Upper lobe of left lung (tissue), 6 donors: ENCODE data around the gene PPP6R1. TPM values are rescaled to one million over a fixed set of nuclear protein-coding genes. Genes with fewer than 3 reads are reported as not detected.
"Not testable (repeated sequence)": the region's sequence is repeated elsewhere in the genome, so short reads cannot be mapped to it uniquely, and the experiment has no call there.

Experiments
- ATAC-seq, 2 donors: fragments of 200-7000 bp; cut with Tn5 transposase; one replicate each; pipeline ENCODE4 v1.9.1; 2022; ENCODE audit warnings: mild to moderate bottlenecking in 2 of 2, moderate library complexity in 2 of 2; ENCODE audit not compliant: low FRiP score in 2 of 2
- DNase-seq, 2 donors: peaks; one replicate each; pipeline ENCODE4 v3.0.0-alpha.2; 2019 to 2020
- H3K27ac ChIP-seq, 4 donors: fragments of 200-600 bp; sonication (generic); one replicate each; pipeline ENCODE4 v1.5.1; 2016 to 2019
- H3K27me3 ChIP-seq, 4 donors: fragments of 200-600 bp; sonication (generic); one replicate each; pipeline ENCODE4 v1.5.1; 2017 to 2019
- H3K36me3 ChIP-seq, 4 donors: fragments of 200-600 bp; sonication (generic); one replicate each; pipeline ENCODE4 v1.5.1; 2016 to 2019
- H3K4me1 ChIP-seq, 4 donors: fragments of 200-600 bp; sonication (generic); one replicate each; pipeline ENCODE4 v1.5.1; 2018 to 2019
- H3K4me3 ChIP-seq, 4 donors: fragments of 200-600 bp; sonication (generic); one replicate each; pipeline ENCODE4 v1.5.1; 2017 to 2019; ENCODE audit warnings: mild to moderate bottlenecking in 2 of 4, moderate library complexity in 1 of 4
- H3K9me3 ChIP-seq, 4 donors: fragments of 200-600 bp; sonication (generic); one replicate each; pipeline ENCODE4 v1.5.1; 2018 to 2019
- EP300 ChIP-seq, 4 donors: sonication (generic); formaldehyde crosslinking; IDR thresholded peaks; one replicate each; pipeline ENCODE4 v1.5.1; 2017; ENCODE audit warnings: antibody characterized with exemption in 4 of 4, control low read depth in 2 of 4
- POLR2A ChIP-seq, 4 donors: fragments of 450-650 bp; IDR thresholded peaks; one replicate each; pipeline ENCODE4 v1.5.1; 2016 to 2017; ENCODE audit warnings: antibody characterized with exemption in 4 of 4, mild to moderate bottlenecking in 2 of 4
- POLR2AphosphoS5 ChIP-seq, 2 donors: sonication (generic); formaldehyde crosslinking; IDR thresholded peaks; one replicate each; pipeline ENCODE4 v1.5.1; 2017; ENCODE audit warnings: antibody characterized with exemption in 2 of 2
- WGBS, 2 donors: methylation state at CpG; one replicate each; pipeline ENCODE4 v1.1.5; 2017 to 2018; 5-methylcytosine and 5-hydroxymethylcytosine counted together
- total RNA-seq, 6 donors: library from RNA; depleted of rRNA in 4 of 6; stranded (reverse); fragments of >200 nt in 4 of 6; gene quantifications; one replicate each; pipeline versions ENCODE4 v1.1.0 to v1.2.1, GENCODE V29; 2016 to 2021
- TF ChIP-seq, protein P1 (sequence below), 6 experiments: fragments of 450-650 bp in 4 of 6; fragments of 200-600 bp in 2 of 6; sonication (generic) in 2 of 6; IDR thresholded peaks; one replicate each; pipeline ENCODE4 v1.5.1; 2016 to 2019; ENCODE audit warnings: antibody characterized with exemption in 6 of 6
- donor health status: DM: no; HTN: no; CAD: no; lungs with moderate emphysema.
- donor health status: DM: no; HTN: yes; CAD: no; lungs with severe emphysema.

Gene PPP6R1
- total RNA-seq, 6 donors from 2014 or later, result 49.0 to 104 (median 76.7) TPM

DNA sequence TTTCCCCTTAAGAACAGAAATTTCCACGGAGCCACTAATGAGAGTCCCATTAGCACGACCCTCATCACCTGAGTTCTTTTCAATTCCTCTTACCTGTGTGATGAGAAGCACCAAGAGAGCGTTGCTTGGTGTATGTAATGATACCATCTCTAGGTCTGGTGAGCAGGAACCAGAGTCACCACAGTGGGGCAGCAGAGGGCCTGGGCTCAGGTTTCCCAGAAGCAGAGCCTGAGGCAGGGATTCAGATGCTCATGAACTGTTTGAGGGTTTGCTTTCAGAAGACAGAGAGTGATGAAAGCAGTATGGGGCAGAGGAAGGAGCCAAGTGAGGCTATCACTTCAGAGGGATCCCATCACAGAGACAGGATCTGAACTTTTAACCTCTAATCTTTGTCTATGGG, 46.4 kb downstream of the PPP6R1 start:
- H3K36me3 ChIP-seq, result no peaks in the 10 kb centered on the region
- DNase-seq (peak in 1 of 2 donors; percentile 36), ATAC-seq (no peak)
- H3K9me3 ChIP-seq, result peaks cover 0 to 13% (median 5%) of the 10 kb centered on the region in 4 donors
- H3K27ac ChIP-seq, result no peak overlapping the region
- H3K27me3 ChIP-seq, result no peaks in the 10 kb centered on the region
- peaks cover 10 to 13% (median 12%) of the 10 kb centered on the region in 4 donors for H3K4me1 ChIP-seq
- H3K4me3 ChIP-seq, result no peak overlapping the region
- TF ChIP-seq EP300 (IDR thresholded peaks at IDR 0.05), result no peak
- TF ChIP-seq POLR2AphosphoS5 (IDR thresholded peaks at IDR 0.05), result no peak
- TF ChIP-seq, protein P1, sequence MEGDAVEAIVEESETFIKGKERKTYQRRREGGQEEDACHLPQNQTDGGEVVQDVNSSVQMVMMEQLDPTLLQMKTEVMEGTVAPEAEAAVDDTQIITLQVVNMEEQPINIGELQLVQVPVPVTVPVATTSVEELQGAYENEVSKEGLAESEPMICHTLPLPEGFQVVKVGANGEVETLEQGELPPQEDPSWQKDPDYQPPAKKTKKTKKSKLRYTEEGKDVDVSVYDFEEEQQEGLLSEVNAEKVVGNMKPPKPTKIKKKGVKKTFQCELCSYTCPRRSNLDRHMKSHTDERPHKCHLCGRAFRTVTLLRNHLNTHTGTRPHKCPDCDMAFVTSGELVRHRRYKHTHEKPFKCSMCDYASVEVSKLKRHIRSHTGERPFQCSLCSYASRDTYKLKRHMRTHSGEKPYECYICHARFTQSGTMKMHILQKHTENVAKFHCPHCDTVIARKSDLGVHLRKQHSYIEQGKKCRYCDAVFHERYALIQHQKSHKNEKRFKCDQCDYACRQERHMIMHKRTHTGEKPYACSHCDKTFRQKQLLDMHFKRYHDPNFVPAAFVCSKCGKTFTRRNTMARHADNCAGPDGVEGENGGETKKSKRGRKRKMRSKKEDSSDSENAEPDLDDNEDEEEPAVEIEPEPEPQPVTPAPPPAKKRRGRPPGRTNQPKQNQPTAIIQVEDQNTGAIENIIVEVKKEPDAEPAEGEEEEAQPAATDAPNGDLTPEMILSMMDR (IDR thresholded peaks at IDR 0.05), result peak in 2 of 6 experiments; percentile 14 to 16
- TF ChIP-seq POLR2A (IDR thresholded peaks at IDR 0.05), result no peak
- 84 to 87% methylated on average over 3 of the region's 3 CpGs for WGBS, 2 donors

DNA sequence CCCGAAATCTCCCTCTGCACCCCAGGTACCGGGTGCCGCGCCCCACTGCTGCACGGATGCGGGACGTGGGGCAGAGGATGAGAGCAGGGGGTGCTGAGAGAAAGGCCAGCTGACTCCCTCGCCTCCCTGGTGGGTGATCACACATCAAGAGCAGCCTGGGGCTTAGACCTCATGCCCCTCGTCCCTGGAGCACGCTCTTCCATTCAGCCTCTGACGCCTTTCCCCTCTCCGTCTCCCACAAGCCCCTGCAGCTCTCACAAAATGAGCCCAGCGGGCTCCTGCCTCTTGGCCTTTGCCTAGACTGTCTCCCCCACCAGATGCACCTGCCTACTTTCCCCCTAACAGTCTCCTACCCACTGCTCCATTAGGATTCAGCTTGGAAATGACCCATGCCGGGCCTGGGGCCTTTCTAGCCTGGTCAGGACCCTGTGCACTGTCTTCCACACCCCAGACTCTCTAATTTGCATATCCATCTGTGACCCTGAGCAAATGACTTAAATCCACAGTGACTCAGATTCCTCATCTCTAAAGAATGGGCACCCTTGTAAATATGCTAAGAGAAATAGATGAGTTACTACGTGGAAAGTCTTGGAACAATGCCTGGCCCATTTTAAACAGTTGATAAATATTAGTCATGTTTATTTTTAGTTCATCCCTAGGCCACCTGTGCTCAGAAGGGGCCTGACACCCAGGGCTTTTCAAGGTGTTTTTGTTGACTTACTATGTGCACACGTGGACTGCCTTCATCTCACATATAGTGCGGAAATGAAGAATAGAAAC, 48.9 kb downstream of the PPP6R1 start:
- no peak for ATAC-seq
- Histone ChIP-seq H3K36me3 (no peaks in the 10 kb centered on the region), H3K27ac (no peak overlapping the region), H3K27me3 (no peaks in the 10 kb centered on the region), H3K4me1 (peaks cover 0 to 6% (median 5%) of the 10 kb centered on the region in 4 donors), H3K4me3 (no peak overlapping the region), H3K9me3 (peaks cover 0 to 13% (median 5%) of the 10 kb centered on the region in 4 donors)
- no peak for DNase-seq
- WGBS, 2 donors, result 72 to 74% methylated on average over 16 to 17 of the region's 17 CpGs
- TF ChIP-seq EP300 (IDR thresholded peaks at IDR 0.05) (no peak), POLR2A (IDR thresholded peaks at IDR 0.05) (no peak), POLR2AphosphoS5 (IDR thresholded peaks at IDR 0.05) (no peak)
- TF ChIP-seq, protein P1 (IDR thresholded peaks at IDR 0.05), result no peak

DNA sequence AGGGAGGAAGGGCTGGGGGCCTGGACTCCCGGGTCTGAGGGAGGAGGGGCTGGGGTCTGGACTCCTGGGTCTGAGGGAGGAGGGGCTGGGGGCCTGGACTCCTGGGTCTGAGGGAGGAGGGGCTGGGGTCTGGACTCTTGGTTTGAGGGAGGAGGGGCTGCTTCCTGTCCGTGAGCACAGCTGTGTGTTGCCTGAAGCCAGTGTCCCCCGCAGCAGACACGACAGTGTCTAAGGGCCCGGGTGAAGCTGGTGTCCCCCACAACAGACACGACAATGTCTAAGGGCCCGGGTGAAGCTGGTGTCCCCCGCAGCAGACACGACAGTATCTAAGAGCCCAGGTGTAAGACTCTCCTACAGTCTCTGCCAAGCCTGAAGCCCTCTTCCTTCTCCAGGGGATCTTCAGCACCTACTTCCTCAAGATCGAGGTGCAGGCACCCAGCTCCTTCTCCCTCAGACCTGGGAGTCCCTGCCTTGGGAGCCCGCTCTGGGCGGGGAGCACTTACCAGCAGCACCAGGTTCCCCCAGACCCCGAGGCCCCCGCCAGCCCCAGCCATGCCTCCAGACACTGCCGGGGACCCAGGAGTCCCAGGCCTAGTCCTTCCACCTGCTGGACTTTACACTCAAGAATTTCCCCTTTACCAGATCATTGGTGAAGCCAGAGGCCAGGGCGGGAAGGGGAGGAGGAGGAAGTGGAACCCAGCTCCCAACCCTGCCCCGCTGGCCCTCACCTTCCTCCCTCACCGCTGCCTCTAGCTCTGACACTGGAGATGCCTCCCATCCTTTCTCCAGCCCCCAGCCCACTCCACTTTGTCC, 49.7 kb downstream of the PPP6R1 start, which contains the start of gene PTPRH:
TSS of gene PTPRH (minus strand) at position 622 of the 813 bp plus-strand sequence. CDS start at position 554, 68 bp downstream.
- Histone ChIP-seq H3K27ac (no peak within 1 kb of the TSS), H3K27me3 (no peaks in the 10 kb centered on the region), H3K4me1 (peaks cover 0 to 6% (median 5%) of the 10 kb centered on the region in 4 donors), H3K9me3 (peaks cover 0 to 13% (median 5%) of the 10 kb centered on the region in 4 donors), H3K36me3 (no peaks in the 10 kb centered on the region), H3K4me3 (no peak within 1 kb of the TSS)
- TF ChIP-seq EP300 (IDR thresholded peaks at IDR 0.05) (no peak), POLR2AphosphoS5 (IDR thresholded peaks at IDR 0.05) (no peak), POLR2A (IDR thresholded peaks at IDR 0.05) (no peak)
- TF ChIP-seq, protein P1 (IDR thresholded peaks at IDR 0.05), result no peak
- DNase-seq (no peak), ATAC-seq (no peak)
- WGBS, 2 donors, result 53 to 66% methylated on average over 10 to 17 of the region's 18 CpGs

GRCh38 chr19:55206664-55207500, 51.9 kb downstream of the PPP6R1 start:
- Histone ChIP-seq H3K27me3 (no peaks in the 10 kb centered on the region), H3K36me3 (no peaks in the 10 kb centered on the region), H3K4me3 (no peak overlapping the region), H3K9me3 (peaks cover 0 to under 1% (median 0%) of the 10 kb centered on the region in 4 donors), H3K27ac (no peak overlapping the region), H3K4me1 (peaks cover 0 to 6% (median 5%) of the 10 kb centered on the region in 4 donors)
- 31 to 40% methylated on average over 24 of the region's 29 CpGs for WGBS, 2 donors
- TF ChIP-seq, protein P1 (IDR thresholded peaks at IDR 0.05), result no peak
- TF ChIP-seq EP300 (IDR thresholded peaks at IDR 0.05), result no peak
- TF ChIP-seq POLR2AphosphoS5 (IDR thresholded peaks at IDR 0.05), result no peak
- TF ChIP-seq POLR2A (IDR thresholded peaks at IDR 0.05), result no peak
- peak; percentile 67 to 84 for DNase-seq
- ATAC-seq, result peak; percentile 80 to 98

GRCh38 chr19:55202199-55202598, 56.6 kb downstream of the PPP6R1 start:
- not testable (repeated sequence) for H3K27ac ChIP-seq, H3K4me1 ChIP-seq, H3K27me3 ChIP-seq, H3K36me3 ChIP-seq, H3K9me3 ChIP-seq, H3K4me3 ChIP-seq, DNase-seq, ATAC-seq
- WGBS, 2 donors, result 54 to 67% methylated on average over 10 of the region's 10 CpGs
